ENCODE measurements around the gene PHKA2. TPM values are rescaled to one million over a fixed set of nuclear protein-coding genes. Genes with fewer than 3 reads are reported as not detected.

PHKA2 gene
- total RNA-seq, 1 experiment from 2014 or later: 43.0 TPM

- H3K4me3 Mint-ChIP-seq (ENCODE audit: unreplicated experiment): no peak overlapping the region
- Histone ChIP-seq H3K36me3 (ENCODE audit: control insufficient read depth, insufficient read depth, low read length) (no peaks in the 10 kb centered on the region), H3K4me1 (no peaks in the 10 kb centered on the region), H3K27me3 (replicated peaks; ENCODE audit: control insufficient read depth, insufficient read depth, low read length) (no peaks in the 10 kb centered on the region), H3K4me3 (ENCODE audit: low read depth, low read length) (no peak overlapping the region), H3K9me3 (no peaks in the 10 kb centered on the region)
- H3K9me3 Mint-ChIP-seq (ENCODE audit: unreplicated experiment): no peaks in the 10 kb centered on the region
- BruUV-seq (replicated peaks): no TSS peak
- intact Hi-C loops (cut with micrococcal nuclease; ENCODE audit: unreplicated experiment): no loop called here
- no peak for TF ChIP-seq CTCF (IDR thresholded peaks at IDR 0.05; ENCODE audit: insufficient read depth in 1 of 2, low read depth in 1 of 2, low read length in 1 of 2, severe bottlenecking in 1 of 2, unreplicated experiment in 1 of 2)
- ChIA-PET CTCF (no interaction called here), POLR2A (no interaction called here)
- DNase-seq: no peak
- no peaks in the 10 kb centered on the region for H3K36me3 Mint-ChIP-seq (ENCODE audit: insufficient read depth, unreplicated experiment)
- H3K27ac Mint-ChIP-seq (ENCODE audit: unreplicated experiment): no peak overlapping the region
- peaks cover 23% of the 10 kb centered on the region for H3K4me1 Mint-ChIP-seq (ENCODE audit: low read depth, unreplicated experiment)
- H3K27me3 Mint-ChIP-seq (ENCODE audit: insufficient read depth, unreplicated experiment): no peaks in the 10 kb centered on the region
These were observed 13.4 kb downstream of the PHKA2 start for GRCh38 chrX:18970465-18970864.

GRCh38 chrX:18966624-18967023, 17.3 kb downstream of the PHKA2 start:
- BruUV-seq (replicated peaks): no TSS peak
- Mint-ChIP-seq H3K27me3 (ENCODE audit: insufficient read depth, unreplicated experiment) (no peaks in the 10 kb centered on the region), H3K9me3 (ENCODE audit: unreplicated experiment) (no peaks in the 10 kb centered on the region), H3K36me3 (ENCODE audit: insufficient read depth, unreplicated experiment) (no peaks in the 10 kb centered on the region), H3K27ac (ENCODE audit: unreplicated experiment) (no peak overlapping the region), H3K4me3 (ENCODE audit: unreplicated experiment) (no peak overlapping the region), H3K4me1 (ENCODE audit: low read depth, unreplicated experiment) (peaks cover 16% of the 10 kb centered on the region)
- H3K27me3 ChIP-seq (replicated peaks; ENCODE audit: control insufficient read depth, insufficient read depth, low read length): no peaks in the 10 kb centered on the region
- POLR2A ChIA-PET: no interaction called here
- no peaks in the 10 kb centered on the region for H3K9me3 ChIP-seq
- H3K4me3 ChIP-seq (ENCODE audit: low read depth, low read length): no peak overlapping the region
- DNase-seq: no peak
- H3K4me1 ChIP-seq: no peaks in the 10 kb centered on the region
- intact Hi-C loops (cut with micrococcal nuclease; ENCODE audit: unreplicated experiment): no loop called here
- no peak for TF ChIP-seq CTCF (IDR thresholded peaks at IDR 0.05; ENCODE audit: insufficient read depth in 1 of 2, low read depth in 1 of 2, low read length in 1 of 2, severe bottlenecking in 1 of 2, unreplicated experiment in 1 of 2)
- no peaks in the 10 kb centered on the region for H3K36me3 ChIP-seq (ENCODE audit: control insufficient read depth, insufficient read depth, low read length)
- CTCF ChIA-PET: interaction anchor here (0.7 kb wide), 1 partner anchor 243 kb away, joined by 5 read pairs; no protein-coding TSS in a partner anchor

GRCh38 chrX:18964901-18965300, 19.0 kb downstream of the PHKA2 start:
- Mint-ChIP-seq H3K36me3 (ENCODE audit: insufficient read depth, unreplicated experiment) (peaks cover 5% of the 10 kb centered on the region), H3K4me3 (ENCODE audit: unreplicated experiment) (no peak overlapping the region), H3K27ac (ENCODE audit: unreplicated experiment) (no peak overlapping the region), H3K9me3 (ENCODE audit: unreplicated experiment) (no peaks in the 10 kb centered on the region), H3K27me3 (ENCODE audit: insufficient read depth, unreplicated experiment) (no peaks in the 10 kb centered on the region), H3K4me1 (ENCODE audit: low read depth, unreplicated experiment) (peaks cover 16% of the 10 kb centered on the region)
- TF ChIP-seq CTCF (IDR thresholded peaks at IDR 0.05; ENCODE audit: insufficient read depth in 1 of 2, low read depth in 1 of 2, low read length in 1 of 2, severe bottlenecking in 1 of 2, unreplicated experiment in 1 of 2): no peak
- intact Hi-C loops (cut with micrococcal nuclease; ENCODE audit: unreplicated experiment): no loop called here
- Histone ChIP-seq H3K27me3 (replicated peaks; ENCODE audit: control insufficient read depth, insufficient read depth, low read length) (no peaks in the 10 kb centered on the region), H3K4me3 (ENCODE audit: low read depth, low read length) (no peak overlapping the region), H3K4me1 (no peaks in the 10 kb centered on the region), H3K36me3 (ENCODE audit: control insufficient read depth, insufficient read depth, low read length) (no peaks in the 10 kb centered on the region), H3K9me3 (no peaks in the 10 kb centered on the region)
- CTCF ChIA-PET: no interaction called here
- BruUV-seq (replicated peaks): no TSS peak
- POLR2A ChIA-PET: no interaction called here
- no peak for DNase-seq
